Retinal pigment epithelial cell (primary cell): Measurements from ENCODE around the gene PECR.

Experiments
- DNase-seq: peaks from one replicate; pipeline ENCODE4 v3.0.0-alpha.2; 2010; ENCODE audit warnings: low read depth
- H3K4me3 ChIP-seq: 2 replicates; pipeline ENCODE4 v1.5.1; 2011; ENCODE audit warnings: mild to moderate bottlenecking, low read length, control low read depth, moderate library complexity
- CTCF ChIP-seq: conservative IDR thresholded peaks from 2 replicates; pipeline ENCODE4 v1.5.1; 2011; ENCODE audit warnings: low read depth, low read length, control low read depth, inconsistent platforms

PECR gene

GRCh38 chr2:216018709-216019108 is 62.9 kb downstream of the PECR start:
- no peak for DNase-seq
- no peak overlapping the region for H3K4me3 ChIP-seq
- TF ChIP-seq CTCF = no peak

- no peak overlapping the region for H3K4me3 ChIP-seq
- TF ChIP-seq CTCF = no peak
- no peak for DNase-seq
Observed at GRCh38 chr2:216017365-216017764, 64.2 kb downstream of the PECR start.

GRCh38 chr2:216016581-216016980 is 65.0 kb downstream of the PECR start:
- TF ChIP-seq CTCF = no peak
- no peak for DNase-seq
- H3K4me3 ChIP-seq = no peak overlapping the region

- no peak overlapping the region for H3K4me3 ChIP-seq
- DNase-seq = no peak
- no peak for TF ChIP-seq CTCF
Observed at GRCh38 chr2:216015722-216016464, 65.7 kb downstream of the PECR start.

GRCh38 chr2:216014986-216015385 is 66.6 kb downstream of the PECR start:
- TF ChIP-seq CTCF = no peak
- no peak overlapping the region for H3K4me3 ChIP-seq
- DNase-seq = no peak

- no peak for TF ChIP-seq CTCF
- H3K4me3 ChIP-seq = no peak overlapping the region
- no peak for DNase-seq
Observed at GRCh38 chr2:216014006-216014405, 67.6 kb downstream of the PECR start.
